Measurements from ENCODE around the gene CENPX. TPM values are rescaled to one million over a fixed set of nuclear protein-coding genes. Genes with fewer than 3 reads are reported as not detected.
A peak's percentile ranks its signal among the peaks of the same experiment; 100 is the strongest.

The CENPX gene
- total RNA-seq, 1 experiment from 2014 or later = 106 TPM

GRCh38 chr17:82012261-82012639, 10.4 kb downstream of the CENPX start:
- no peaks in the 10 kb centered on the region for H3K9me3 ChIP-seq
- H3K4me3 ChIP-seq = no peak overlapping the region
- H3K36me3 ChIP-seq = peaks cover under 1% of the 10 kb centered on the region; the same call in 1 of the 2 replicates
- no peak for DNase-seq
- H3K27me3 ChIP-seq = no peaks in the 10 kb centered on the region

DNA sequence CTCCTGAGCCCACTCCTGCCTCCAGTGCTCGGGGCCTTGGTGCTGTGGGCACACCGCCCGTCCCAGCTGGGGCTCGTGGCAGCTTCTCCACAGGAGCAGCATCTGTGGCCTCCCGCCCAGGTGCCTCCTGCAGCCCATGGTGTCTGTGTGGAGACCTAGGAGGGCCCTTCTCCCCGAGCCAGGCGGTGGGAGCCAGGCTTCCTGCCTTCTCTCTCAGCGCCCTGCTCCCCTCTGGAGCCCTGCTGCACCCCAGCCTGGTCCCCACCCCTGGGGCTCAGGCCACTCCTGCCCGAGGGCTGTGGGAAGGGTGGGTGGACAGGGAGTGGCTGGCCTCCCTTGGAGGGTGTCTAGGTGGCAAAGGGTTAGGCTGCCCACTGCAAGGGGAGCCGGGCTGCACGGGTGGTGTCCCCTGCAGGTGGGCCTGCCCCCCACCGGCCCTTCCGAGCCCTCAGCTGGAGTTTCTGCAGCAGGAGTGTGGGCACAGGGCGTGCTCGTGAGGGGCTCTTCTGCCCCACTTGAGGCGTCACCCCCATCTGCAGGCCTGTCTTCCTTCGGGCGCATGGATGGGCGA, 11.0 kb downstream of the CENPX start:
- Histone ChIP-seq H3K9me3 (no peaks in the 10 kb centered on the region), H3K27me3 (no peaks in the 10 kb centered on the region), H3K36me3 (peaks cover 6% of the 10 kb centered on the region), H3K4me3 (no peak overlapping the region)
- DNase-seq = no peak

GRCh38 chr17:82010575-82011525, 11.8 kb downstream of the CENPX start:
- DNase-seq = no peak
- Histone ChIP-seq H3K9me3 (no peaks in the 10 kb centered on the region), H3K36me3 (peaks cover 6% of the 10 kb centered on the region), H3K4me3 (no peak overlapping the region), H3K27me3 (no peaks in the 10 kb centered on the region)

DNA sequence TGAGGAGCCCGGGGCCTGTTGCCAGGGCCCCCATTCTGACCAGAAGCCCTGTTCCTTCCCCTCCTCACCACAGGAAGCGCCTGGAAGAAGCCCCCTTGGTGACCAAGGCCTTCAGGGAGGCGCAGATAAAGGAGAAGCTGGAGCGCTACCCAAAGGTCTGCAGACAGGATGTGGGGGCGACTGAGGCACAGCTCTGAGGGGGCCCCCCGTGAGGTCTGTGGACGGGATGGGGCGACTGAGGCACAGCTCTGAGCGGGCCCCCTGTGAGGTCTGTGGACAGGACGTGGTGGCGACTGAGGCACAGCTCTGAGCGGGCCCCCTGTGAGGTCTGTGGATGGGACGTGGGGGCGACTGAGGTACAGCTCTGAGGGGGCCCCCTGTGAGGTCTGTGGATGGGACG, 13.3 kb downstream of the CENPX start:
- peaks cover 6% of the 10 kb centered on the region for H3K36me3 ChIP-seq
- no peaks in the 10 kb centered on the region for H3K27me3 ChIP-seq
- H3K9me3 ChIP-seq = no peaks in the 10 kb centered on the region
- H3K4me3 ChIP-seq = no peak overlapping the region
- DNase-seq = no peak

DNA sequence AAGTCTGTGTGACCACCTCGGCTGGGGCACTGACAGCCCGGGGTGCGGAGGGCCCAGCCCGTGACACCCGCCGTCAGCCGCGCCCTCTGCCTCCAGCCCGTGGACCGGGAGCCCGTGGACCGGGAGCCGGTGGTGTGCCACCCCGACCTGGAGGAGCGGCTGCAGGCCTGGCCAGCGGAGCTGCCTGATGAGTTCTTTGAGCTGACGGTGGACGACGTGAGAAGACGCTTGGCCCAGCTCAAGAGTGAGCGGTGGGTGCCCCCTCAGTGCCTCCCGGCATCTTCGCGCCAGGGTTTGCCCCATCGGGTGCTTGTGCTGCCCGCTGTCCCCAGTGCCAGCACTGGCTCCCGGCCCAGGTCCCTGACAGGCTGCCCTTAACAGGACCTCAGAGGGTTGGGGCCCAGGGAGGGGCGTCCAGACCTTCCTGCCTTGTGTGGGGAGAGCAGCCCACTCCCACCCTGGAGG, 13.7 kb downstream of the CENPX start:
- Histone ChIP-seq H3K9me3 (no peaks in the 10 kb centered on the region), H3K36me3 (peaks cover 8% of the 10 kb centered on the region), H3K27me3 (no peaks in the 10 kb centered on the region), H3K4me3 (no peak overlapping the region)
- DNase-seq = no peak

- Histone ChIP-seq H3K27me3 (no peaks in the 10 kb centered on the region), H3K4me3 (no peak overlapping the region), H3K36me3 (peaks cover 8% of the 10 kb centered on the region), H3K9me3 (no peaks in the 10 kb centered on the region)
- no peak for DNase-seq
These were observed 14.3 kb downstream of the CENPX start for GRCh38 chr17:82008258-82008940.

- no peak for DNase-seq
- Histone ChIP-seq H3K36me3 (peaks cover 11% of the 10 kb centered on the region), H3K4me3 (no peak overlapping the region), H3K27me3 (no peaks in the 10 kb centered on the region), H3K9me3 (no peaks in the 10 kb centered on the region)
These were observed 15.0 kb downstream of the CENPX start for GRCh38 chr17:82007495-82008257.

GRCh38 chr17:82007228-82007494, 15.5 kb downstream of the CENPX start:
- Histone ChIP-seq H3K9me3 (no peaks in the 10 kb centered on the region), H3K36me3 (peaks cover 11% of the 10 kb centered on the region), H3K4me3 (no peak overlapping the region), H3K27me3 (no peaks in the 10 kb centered on the region)
- DNase-seq = no peak

- no peaks in the 10 kb centered on the region for H3K27me3 ChIP-seq
- peaks cover 11% of the 10 kb centered on the region for H3K36me3 ChIP-seq
- peak; percentile 85 for DNase-seq
- no peak overlapping the region for H3K4me3 ChIP-seq
- H3K9me3 ChIP-seq = no peaks in the 10 kb centered on the region
These were observed 16.0 kb downstream of the CENPX start for GRCh38 chr17:82006468-82007227.

- no peaks in the 10 kb centered on the region for H3K27me3 ChIP-seq
- peaks cover 11% of the 10 kb centered on the region for H3K36me3 ChIP-seq
- no peak overlapping the region for H3K4me3 ChIP-seq
- DNase-seq = no peak
- no peaks in the 10 kb centered on the region for H3K9me3 ChIP-seq
These were observed 16.9 kb downstream of the CENPX start for GRCh38 chr17:82005701-82006348.

DNA sequence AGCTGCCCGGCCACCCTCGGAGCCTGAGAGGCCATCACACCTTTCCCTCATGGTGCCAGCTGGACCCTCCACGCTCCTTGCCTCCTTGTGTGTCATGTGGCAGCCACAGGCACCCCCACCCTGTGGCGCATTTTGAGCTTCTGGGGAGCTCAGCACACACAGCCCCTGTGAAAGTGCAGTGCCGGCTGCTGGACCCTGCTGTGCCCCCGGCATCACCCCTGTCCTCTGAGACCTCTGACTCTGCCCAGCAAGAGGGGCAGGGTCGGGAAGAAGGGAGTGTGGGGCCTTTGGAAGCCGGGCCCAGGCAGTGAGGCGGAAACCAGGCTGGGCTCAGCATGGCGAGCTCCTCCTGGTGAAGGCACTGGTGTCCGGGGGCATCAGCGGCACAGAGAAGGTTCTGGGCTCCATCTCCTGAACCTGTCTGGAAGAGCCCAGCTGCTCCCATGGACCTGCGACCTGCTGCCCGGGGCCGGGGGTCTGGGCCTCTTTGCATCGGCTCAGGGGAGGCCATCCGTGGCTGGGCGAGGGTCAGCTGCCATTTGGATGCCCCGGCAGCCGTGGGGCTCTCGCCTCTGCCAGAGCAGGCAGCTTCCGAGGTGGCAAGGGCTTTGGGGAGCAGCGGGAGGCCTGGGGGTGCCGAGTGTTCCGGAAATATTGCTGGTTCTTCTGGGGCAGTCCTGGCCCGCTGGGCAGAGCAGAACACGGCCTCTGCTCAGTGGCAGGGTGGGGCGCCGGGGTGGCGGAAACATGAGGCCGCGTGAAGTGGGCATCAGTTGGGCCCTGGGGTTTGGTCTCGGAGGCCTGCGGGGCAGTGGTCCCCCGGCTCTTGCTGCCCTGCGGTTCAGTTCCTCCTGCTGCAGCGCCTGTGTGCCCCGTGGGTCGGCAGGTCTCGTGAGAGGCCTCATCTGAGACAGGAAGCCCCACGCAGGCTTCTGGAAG, 17.9 kb downstream of the CENPX start:
- peaks cover 11% of the 10 kb centered on the region for H3K36me3 ChIP-seq
- H3K9me3 ChIP-seq = no peaks in the 10 kb centered on the region
- H3K4me3 ChIP-seq = no peak overlapping the region
- DNase-seq = no peak
- no peaks in the 10 kb centered on the region for H3K27me3 ChIP-seq

- H3K4me3 ChIP-seq = no peak overlapping the region
- peak; percentile 99 for DNase-seq
- H3K9me3 ChIP-seq = no peaks in the 10 kb centered on the region
- H3K36me3 ChIP-seq = peaks cover 11% of the 10 kb centered on the region
- H3K27me3 ChIP-seq = no peaks in the 10 kb centered on the region
These were observed 19.0 kb downstream of the CENPX start for GRCh38 chr17:82003411-82004381.

- Histone ChIP-seq H3K27me3 (no peaks in the 10 kb centered on the region), H3K9me3 (no peaks in the 10 kb centered on the region), H3K36me3 (peaks cover 7% of the 10 kb centered on the region), H3K4me3 (no peak overlapping the region)
- DNase-seq = no peak
These were observed 21.1 kb downstream of the CENPX start for GRCh38 chr17:82001571-82002056.
